GM18951 (cell line): ENCODE data around the gene KCNJ13.
"Not testable (repeated sequence)": the region's sequence is repeated elsewhere in the genome, so short reads cannot be mapped to it uniquely, and the experiment has no call there.

Experiments
- POLR2A ChIP-seq: IDR thresholded peaks from 4 replicates; pipeline ENCODE4 v1.6.1; 2011; ENCODE audit warnings: mild to moderate bottlenecking; ENCODE audit not compliant: insufficient read length, insufficient read depth; ENCODE audit errors: extremely low read depth
- in situ Hi-C: fragments of 300-500 bp; cut with MboI; formaldehyde crosslinking; loops from one replicate; pipeline ENCODE4 v1.12.0; 2022; ENCODE audit warnings: low sequenced_read_pairs, mixed read lengths, inconsistent platforms; ENCODE audit not compliant: unreplicated experiment

Gene KCNJ13

DNA sequence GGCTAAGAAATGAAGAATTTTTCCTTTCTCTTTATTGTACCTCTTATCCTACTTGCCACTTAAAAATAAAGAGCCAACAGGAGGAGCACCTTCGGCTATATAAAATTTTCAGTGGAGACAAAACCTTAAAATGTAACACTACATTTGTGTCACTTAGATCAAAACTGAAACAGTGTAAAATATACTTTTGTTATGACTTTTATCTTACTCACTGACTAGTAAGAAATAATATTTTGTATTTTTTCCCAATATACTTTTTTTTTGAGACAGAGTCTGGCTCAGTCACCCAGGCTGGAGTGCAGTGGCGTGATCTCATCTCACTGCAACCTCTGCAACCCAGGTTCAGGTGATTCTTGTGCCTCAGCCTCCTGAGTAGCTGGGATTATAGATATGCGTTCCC is 28.3 kb downstream of the KCNJ13 start:
- in situ Hi-C loops: no loop called here
- no peak for TF ChIP-seq POLR2A

DNA sequence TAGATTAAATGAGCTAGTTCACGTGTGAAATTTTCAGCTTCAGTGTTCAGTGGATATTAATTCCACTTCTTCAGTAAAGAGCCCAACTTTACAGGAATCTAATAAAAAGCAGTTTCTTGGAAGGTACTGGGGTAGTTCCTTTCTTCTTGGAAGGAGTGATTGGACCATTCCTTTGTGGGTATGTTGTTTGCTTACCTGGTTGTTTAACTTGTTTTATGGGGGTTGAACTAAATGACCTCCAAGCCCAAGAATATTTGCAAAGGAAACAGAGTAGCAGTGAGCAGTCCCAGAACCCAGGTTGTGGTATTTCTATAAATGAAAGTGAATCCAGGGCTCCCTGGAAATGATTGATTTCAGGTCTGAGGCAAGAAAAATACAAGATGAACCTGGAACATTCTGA is 31.4 kb downstream of the KCNJ13 start:
- no peak for TF ChIP-seq POLR2A
- in situ Hi-C loops: no loop called here

DNA sequence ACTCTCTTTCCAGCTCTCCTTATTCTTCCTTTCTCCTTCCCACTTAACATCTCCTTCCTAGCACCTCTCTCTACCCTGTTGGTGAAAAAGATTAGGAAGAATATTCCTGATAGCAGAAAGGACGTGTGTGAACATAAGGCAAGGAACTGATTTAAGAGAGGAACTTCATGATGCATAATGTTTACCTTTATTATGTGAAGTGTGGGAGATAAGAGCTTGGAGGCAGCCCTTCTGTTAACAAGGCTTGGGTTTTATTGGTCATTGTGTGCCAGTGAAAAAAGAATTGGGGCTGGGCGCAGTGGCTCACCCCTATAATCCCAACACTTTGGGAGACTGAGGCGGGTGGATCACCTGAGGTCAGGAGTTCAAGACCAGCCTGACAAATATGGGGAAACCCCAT is 34.4 kb downstream of the KCNJ13 start:
- TF ChIP-seq POLR2A: no peak
- in situ Hi-C loops: no loop called here

DNA sequence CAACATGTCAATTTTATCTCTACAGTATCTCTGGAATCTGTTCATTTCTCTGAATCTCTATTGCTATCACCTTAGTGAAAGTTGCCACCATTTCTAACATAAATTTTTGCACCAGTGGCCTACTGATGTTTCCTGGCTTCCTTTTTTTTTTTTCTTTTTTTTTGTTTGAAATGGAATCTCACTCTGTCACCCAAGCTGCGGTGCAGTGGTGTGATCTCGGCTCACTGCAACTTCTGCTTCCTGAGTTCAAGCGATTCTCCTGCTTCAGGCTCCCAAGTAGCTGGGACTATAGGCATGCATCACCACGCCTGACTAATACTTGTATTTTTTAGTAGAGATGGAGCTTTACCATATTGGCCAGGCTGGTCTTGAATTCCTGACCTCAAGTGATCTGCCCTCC is 35.1 kb downstream of the KCNJ13 start:
- no peak for TF ChIP-seq POLR2A
- in situ Hi-C loops: no loop called here

DNA sequence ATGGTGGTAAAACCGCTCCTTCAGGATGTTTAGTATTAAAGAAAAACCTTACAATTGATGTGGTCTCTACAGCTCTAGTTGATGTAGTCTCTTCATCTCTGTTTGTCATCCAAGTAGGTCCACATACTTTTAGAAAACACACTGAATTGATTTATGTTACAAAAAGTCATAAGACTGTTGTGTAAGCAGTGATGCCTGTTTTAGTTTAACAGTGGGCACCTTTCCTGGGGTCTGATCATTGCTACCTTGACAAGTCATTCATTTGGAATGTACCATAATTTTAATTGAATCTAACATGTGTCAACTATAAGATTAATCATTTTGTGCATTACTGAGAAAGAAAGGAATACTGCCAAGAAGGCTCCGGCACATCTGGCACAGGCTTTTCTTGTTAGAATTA is 44.9 kb downstream of the KCNJ13 start:
- no peak for TF ChIP-seq POLR2A

DNA sequence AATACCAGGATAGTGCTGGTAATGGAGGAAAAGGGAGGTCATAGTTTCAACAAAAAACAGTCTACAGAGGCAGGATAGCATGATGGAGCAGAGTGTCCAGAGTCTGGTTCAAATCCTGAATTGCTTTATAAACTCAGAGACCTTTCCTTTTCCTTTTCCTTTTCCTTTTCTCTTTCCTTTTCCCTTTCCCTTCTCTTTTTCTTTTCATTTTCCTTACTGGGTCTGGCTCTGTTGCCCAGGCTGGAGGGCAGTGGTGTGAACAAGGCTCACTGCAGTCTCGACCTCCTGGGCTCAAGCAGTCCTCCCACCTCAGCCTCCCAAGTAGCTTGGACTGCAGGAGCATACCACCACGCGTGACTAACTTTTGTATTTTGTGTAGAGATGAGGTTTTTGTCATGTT is 47.6 kb downstream of the KCNJ13 start:
- TF ChIP-seq POLR2A: no peak
- in situ Hi-C loops: no loop called here

More for the DNA sequence above, 44.9 kb downstream of the KCNJ13 start:
- in situ Hi-C loops: no loop called here

DNA sequence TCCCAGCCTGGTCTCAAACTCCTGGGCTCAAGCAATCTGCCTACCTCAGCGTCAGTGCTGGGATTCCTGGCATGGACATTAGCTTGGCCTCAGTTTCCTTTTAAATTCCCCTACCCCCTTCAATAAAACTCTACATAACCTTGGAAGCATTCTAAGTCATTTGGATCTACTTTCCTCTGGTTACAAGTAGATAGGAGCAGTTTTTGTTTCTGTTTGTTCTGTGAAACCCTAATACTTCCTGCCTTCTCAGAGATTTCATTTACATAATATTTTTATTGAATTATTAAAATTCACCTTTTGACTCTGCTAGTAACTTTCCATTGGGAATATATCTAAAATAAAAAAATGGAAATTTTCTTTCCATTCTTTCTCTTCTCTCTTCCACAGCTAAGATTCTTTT is 53.3 kb downstream of the KCNJ13 start:
- no peak for TF ChIP-seq POLR2A
- in situ Hi-C loops: no loop called here

DNA sequence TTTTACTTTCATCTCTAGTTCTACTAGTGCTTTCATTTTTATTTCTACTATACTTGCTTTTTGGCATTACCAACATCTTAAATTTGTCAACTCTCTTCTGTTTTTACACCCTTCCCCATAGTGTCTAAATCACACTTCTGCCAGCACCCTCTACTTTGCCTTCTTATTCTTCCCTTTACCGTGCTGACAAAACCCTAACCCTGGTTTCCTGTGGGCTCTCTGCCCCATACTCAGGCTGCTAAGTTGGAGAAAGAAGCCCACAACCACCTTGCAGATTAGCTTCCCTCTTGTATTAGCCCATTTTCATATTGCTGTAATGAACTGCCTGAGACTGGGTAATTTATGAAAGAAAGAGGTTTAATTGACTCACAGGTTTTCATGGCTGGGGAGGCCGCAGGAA is 54.5 kb downstream of the KCNJ13 start:
- in situ Hi-C loops: no loop called here

DNA sequence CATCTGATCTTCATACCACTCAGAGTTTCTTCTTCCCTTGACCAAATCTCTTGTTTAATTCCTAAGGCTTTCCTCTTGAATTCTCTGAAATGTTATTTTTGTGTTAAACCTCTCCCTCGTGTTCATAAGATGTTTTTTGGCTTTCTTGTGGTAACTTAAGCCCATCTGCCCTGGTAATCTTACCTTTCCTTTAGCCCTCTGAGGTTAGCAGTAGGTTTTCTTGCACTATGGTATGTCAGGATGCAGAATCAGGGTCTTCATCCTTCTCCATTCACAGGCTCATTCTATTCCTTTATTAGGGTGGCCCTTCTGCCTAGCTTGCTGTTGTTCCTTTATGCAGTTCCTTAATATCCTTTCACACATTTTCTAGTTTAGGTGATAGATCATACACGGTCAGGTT is 55.1 kb downstream of the KCNJ13 start:
- in situ Hi-C loops: no loop called here

More for the DNA sequence above, 54.5 kb downstream of the KCNJ13 start:
- no peak for TF ChIP-seq POLR2A

DNA sequence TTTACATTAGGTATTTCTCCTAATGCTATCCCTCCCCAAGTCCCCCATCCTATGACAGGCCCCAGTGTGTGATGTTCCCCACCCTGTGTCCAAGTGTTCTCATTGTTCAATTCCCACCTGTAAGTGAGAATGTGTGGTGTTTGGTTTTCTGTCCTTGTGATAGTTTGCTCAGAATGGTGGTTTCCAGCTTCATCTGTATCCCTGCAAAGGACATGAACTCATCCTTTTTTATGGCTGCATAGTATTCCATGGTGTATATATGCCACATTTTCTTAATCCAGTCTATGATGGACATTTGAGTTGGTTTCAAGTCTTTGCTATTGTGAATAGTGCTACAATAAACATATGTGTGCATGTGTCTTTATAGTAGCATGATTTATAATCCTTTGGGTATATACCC is 56.3 kb downstream of the KCNJ13 start:
- in situ Hi-C loops: not testable (repeated sequence)

More for the DNA sequence above, 55.1 kb downstream of the KCNJ13 start:
- no peak for TF ChIP-seq POLR2A
